Breast epithelium (tissue), 4 donors: ENCODE measurements around the gene HMCES. TPM values are rescaled to one million over a fixed set of nuclear protein-coding genes. Genes with fewer than 3 reads are reported as not detected.

Experiments
- DNase-seq, 2 donors: peaks; one replicate each; pipeline ENCODE4 v3.0.0-alpha.2; 2019; ENCODE audit warnings: low spot score in 2 of 2
- H3K27ac ChIP-seq, 2 donors: fragments of 200-600 bp; sonication (generic) in 1 of 2; one replicate each; pipeline ENCODE4 v1.5.1; 2016 to 2019; ENCODE audit warnings: mild to moderate bottlenecking in 1 of 2
- H3K27me3 ChIP-seq, 2 donors: fragments of 200-600 bp; sonication (generic) in 1 of 2; one replicate each; pipeline versions ENCODE4 v1.5.1 to v1.6.0; 2017 to 2019; ENCODE audit warnings: control low read depth in 1 of 2, mild to moderate bottlenecking in 1 of 2
- H3K36me3 ChIP-seq: fragments of 200-600 bp; one replicate; pipeline ENCODE4 v1.5.1; 2019
- H3K4me1 ChIP-seq, 2 donors: fragments of 200-600 bp; sonication (generic); one replicate each; pipeline ENCODE4 v1.5.1; 2016 to 2019; ENCODE audit warnings: control low read depth in 1 of 2
- H3K4me3 ChIP-seq, 3 donors: fragments of 200-600 bp; sonication (generic); 1 replicate in 2 of 3; 2 replicates in 1 of 3; pipeline ENCODE4 v1.5.1; 2016 to 2019; ENCODE audit warnings: mild to moderate bottlenecking in 3 of 3, moderate library complexity in 2 of 3
- H3K9me3 ChIP-seq, 2 donors: fragments of 200-600 bp; sonication (generic) in 1 of 2; one replicate each; pipeline ENCODE4 v1.5.1; 2016 to 2019; ENCODE audit warnings: control low read depth in 1 of 2
- POLR2A ChIP-seq: fragments of 450-650 bp; IDR thresholded peaks from one replicate; pipeline ENCODE4 v1.6.1; 2016; ENCODE audit warnings: antibody characterized with exemption, mild to moderate bottlenecking, moderate library complexity
- POLR2AphosphoS5 ChIP-seq, 3 donors: sonication (generic); formaldehyde crosslinking; IDR thresholded peaks; one replicate each; pipeline ENCODE4 v1.6.1; 2017; ENCODE audit warnings: antibody characterized with exemption in 3 of 3
- intact Hi-C: fragments of 100-400 bp; cut with DNase I; formaldehyde crosslinking; loops from one replicate; pipeline ENCODE4 v1.15.1; 2023; ENCODE audit warnings: low total_unique reads
- total RNA-seq, 3 donors: library from RNA; depleted of rRNA; stranded (reverse); fragments of >200 nt; gene quantifications; one replicate each; pipeline ENCODE4 v1.1.0, GENCODE V29; 2016
- TF ChIP-seq, protein P1 (sequence below), 3 donors: fragments of 450-650 bp; IDR thresholded peaks; one replicate each; pipeline ENCODE4 v1.5.1; 2016 to 2017; ENCODE audit warnings: antibody characterized with exemption in 3 of 3, mild to moderate bottlenecking in 3 of 3, moderate library complexity in 3 of 3

Gene HMCES
- total RNA-seq, 3 donors from 2014 or later = 32.3 to 40.5 (median 32.8) TPM

DNA sequence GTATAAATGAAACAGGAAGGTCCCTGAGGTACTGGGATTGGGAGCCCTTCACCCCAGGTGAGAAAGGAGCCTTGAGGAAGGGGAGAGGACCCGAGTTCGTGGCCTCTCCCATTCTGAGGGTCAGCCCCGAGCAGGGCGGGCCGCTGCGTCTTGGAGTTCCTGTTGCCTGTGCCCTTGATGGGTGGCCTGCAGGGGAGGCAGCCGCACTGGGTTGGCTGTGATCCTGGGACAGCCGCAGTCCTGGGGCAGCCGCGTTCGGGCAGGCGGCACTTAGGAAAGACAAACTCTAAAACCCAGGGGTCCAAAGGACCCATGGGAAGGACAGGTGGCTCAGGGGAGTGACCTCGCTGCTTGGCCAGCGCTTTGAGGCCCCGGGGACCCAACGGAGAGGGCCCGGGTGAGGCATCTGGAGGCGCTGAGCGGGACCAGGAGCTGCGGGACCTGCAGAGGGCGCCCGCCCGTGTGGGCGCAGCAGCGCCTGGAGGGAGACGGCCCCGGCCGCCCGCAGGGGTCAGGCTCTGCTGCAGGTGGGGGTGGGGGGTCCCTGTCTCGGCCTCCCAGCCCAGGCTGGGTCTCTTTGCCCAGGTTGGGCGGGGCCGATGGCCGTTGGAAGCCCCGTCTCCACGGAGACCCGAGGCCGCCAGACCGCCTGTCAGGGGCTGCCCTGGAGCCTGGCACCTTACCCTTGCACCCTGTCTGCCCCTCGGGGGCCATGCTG lies 65.1 kb downstream of the HMCES start:
- Histone ChIP-seq H3K9me3 (no peaks in the 10 kb centered on the region), H3K27ac (no peak overlapping the region), H3K4me3 (peak overlapping the region; percentile 23 to 64 (median 40)), H3K36me3 (no peaks in the 10 kb centered on the region), H3K4me1 (peaks cover 0 to 6% of the 10 kb centered on the region in 2 donors), H3K27me3 (no peaks in the 10 kb centered on the region)
- TF ChIP-seq, protein P1, sequence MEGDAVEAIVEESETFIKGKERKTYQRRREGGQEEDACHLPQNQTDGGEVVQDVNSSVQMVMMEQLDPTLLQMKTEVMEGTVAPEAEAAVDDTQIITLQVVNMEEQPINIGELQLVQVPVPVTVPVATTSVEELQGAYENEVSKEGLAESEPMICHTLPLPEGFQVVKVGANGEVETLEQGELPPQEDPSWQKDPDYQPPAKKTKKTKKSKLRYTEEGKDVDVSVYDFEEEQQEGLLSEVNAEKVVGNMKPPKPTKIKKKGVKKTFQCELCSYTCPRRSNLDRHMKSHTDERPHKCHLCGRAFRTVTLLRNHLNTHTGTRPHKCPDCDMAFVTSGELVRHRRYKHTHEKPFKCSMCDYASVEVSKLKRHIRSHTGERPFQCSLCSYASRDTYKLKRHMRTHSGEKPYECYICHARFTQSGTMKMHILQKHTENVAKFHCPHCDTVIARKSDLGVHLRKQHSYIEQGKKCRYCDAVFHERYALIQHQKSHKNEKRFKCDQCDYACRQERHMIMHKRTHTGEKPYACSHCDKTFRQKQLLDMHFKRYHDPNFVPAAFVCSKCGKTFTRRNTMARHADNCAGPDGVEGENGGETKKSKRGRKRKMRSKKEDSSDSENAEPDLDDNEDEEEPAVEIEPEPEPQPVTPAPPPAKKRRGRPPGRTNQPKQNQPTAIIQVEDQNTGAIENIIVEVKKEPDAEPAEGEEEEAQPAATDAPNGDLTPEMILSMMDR (IDR thresholded peaks at IDR 0.05) = peak in 2 of 3 donors; percentile 28 to 32
- TF ChIP-seq POLR2A = no peak
- intact Hi-C loops = no loop called here
- no peak for DNase-seq

DNA sequence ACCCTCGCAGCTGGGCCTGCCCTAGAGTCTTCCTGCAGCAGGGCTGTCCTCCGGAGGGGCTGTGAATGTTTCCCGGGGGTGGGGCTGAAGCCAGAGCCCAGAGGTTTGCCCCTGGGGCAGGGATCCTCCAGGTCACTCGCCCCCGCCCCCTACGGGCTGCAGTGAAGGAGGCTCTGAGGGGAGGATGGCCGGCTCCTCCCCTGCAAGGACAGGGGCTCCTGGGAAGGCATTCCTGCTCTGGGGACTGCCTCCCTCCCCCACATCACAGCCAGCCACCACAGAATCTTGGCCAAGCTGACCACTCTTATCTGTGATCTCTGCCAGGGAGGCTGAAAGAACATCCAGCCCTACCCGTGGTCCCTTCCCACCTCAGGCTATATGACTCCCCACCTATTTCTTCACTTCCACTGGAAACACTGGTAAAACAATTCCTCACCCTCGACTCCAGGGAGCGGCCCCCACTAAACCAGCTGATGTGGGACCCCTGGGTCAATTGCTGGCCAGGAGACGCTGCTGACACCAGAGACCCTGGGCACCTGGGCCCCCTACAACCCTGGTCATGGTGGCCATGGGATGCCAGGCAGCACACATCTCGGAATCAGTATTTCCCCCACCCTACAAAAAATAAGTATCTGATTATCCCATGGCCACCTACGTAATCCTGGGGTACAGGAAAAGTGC lies 66.0 kb downstream of the HMCES start:
- DNase-seq = no peak
- no peaks in the 10 kb centered on the region for H3K36me3 ChIP-seq
- H3K9me3 ChIP-seq = no peaks in the 10 kb centered on the region
- H3K27me3 ChIP-seq = no peaks in the 10 kb centered on the region
- H3K4me1 ChIP-seq = peaks cover 0 to 6% of the 10 kb centered on the region in 2 donors
- H3K4me3 ChIP-seq = peak overlapping the region; percentile 23 to 64 (median 40)
- H3K27ac ChIP-seq = no peak overlapping the region
- intact Hi-C loops = no loop called here
- TF ChIP-seq POLR2AphosphoS5 (IDR thresholded peaks at IDR 0.05) = no peak
- TF ChIP-seq, protein P1 (IDR thresholded peaks at IDR 0.05) = no peak
- no peak for TF ChIP-seq POLR2A

DNA sequence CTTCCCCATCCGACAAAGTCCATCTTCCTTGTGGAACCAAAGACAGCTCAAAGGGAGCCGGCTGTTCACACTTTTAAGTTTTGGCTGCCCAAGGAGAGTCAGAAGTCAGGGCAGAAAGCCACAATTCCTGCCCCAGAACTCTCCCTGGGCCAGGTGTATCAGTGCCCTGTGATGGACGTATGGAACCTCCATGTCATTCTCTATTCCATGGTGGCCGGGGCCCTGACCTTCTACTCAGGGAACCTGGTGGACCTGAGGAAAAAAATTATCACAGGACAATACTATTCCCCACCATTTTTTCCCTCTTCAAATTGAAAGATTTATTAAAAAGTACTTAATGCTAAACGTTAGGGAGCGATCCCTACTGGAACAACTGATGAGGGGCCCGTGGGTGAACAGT lies 66.6 kb downstream of the HMCES start:
- no peaks in the 10 kb centered on the region for H3K36me3 ChIP-seq
- TF ChIP-seq POLR2A = no peak
- no peak for TF ChIP-seq POLR2AphosphoS5 (IDR thresholded peaks at IDR 0.05)
- TF ChIP-seq, protein P1 (IDR thresholded peaks at IDR 0.05) = no peak
- DNase-seq = no peak
- H3K4me3 ChIP-seq = no peak overlapping the region
- H3K27ac ChIP-seq = no peak overlapping the region
- H3K9me3 ChIP-seq = no peaks in the 10 kb centered on the region
- H3K27me3 ChIP-seq = no peaks in the 10 kb centered on the region
- intact Hi-C loops = no loop called here
- H3K4me1 ChIP-seq = peaks cover 0 to 6% of the 10 kb centered on the region in 2 donors

DNA sequence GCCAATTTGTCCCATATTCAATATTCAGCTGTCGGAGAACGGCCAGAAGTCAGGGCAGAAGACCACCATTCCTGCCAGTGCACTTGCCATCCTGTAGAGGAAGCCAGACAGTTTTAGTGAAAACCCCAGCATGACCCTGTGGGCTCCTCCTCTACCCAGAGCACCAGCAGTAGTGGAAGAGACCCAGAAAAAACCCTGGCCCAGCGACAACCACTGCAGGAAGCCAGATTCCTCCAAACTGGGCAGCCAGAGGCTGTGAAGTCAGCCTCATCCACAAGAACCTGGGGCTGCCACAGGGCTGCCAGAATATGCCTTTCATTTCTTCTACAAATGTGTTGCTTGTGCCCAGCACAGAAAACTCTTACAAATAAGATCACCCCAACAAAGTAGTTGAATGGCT lies 67.3 kb downstream of the HMCES start:
- no peak for DNase-seq
- peaks cover 0 to 6% of the 10 kb centered on the region in 2 donors for H3K4me1 ChIP-seq
- no peak overlapping the region for H3K4me3 ChIP-seq
- no peak for TF ChIP-seq POLR2AphosphoS5 (IDR thresholded peaks at IDR 0.05)
- TF ChIP-seq POLR2A = no peak
- TF ChIP-seq, protein P1 (IDR thresholded peaks at IDR 0.05) = no peak
- H3K27ac ChIP-seq = no peak overlapping the region
- H3K27me3 ChIP-seq = no peaks in the 10 kb centered on the region
- intact Hi-C loops = no loop called here
- H3K9me3 ChIP-seq = no peaks in the 10 kb centered on the region
- H3K36me3 ChIP-seq = no peaks in the 10 kb centered on the region
